Activated T-helper 2 cell treated with anti-CD3 and anti-CD28 coated beads, Interferon-gamma antibody, Interleukin-2, Interleukin-4, amounts not matched to agents 10 μg/mL and 5 μg/mL and 100 μg/mL, durations not matched to agents 14 hours and 24 hours and 36 hours (primary cell): ENCODE results near the gene CISD3. TPM values are rescaled to one million over a fixed set of nuclear protein-coding genes. Genes with fewer than 3 reads are reported as not detected.

Experiments used
- DNase-seq: peaks from one replicate; pipeline ENCODE4 v3.0.0; 2021; ENCODE audit warnings: low spot score
- H3K27ac Mint-ChIP-seq: one replicate; pipeline ENCODE4 v1.8.0; 2021; ENCODE audit warnings: mixed read lengths
- H3K27me3 Mint-ChIP-seq: one replicate; pipeline ENCODE4 v1.8.0; 2021; ENCODE audit warnings: low read depth, mixed read lengths
- H3K36me3 Mint-ChIP-seq: one replicate; pipeline ENCODE4 v1.8.0; 2021; ENCODE audit warnings: low read depth, mixed read lengths
- H3K4me1 Mint-ChIP-seq: one replicate; pipeline ENCODE4 v1.8.0; 2021; ENCODE audit warnings: low read depth, mixed read lengths
- H3K4me3 Mint-ChIP-seq: one replicate; pipeline ENCODE4 v1.8.0; 2021; ENCODE audit warnings: low read depth, mild to moderate bottlenecking, moderate library complexity, mixed read lengths
- H3K9me3 Mint-ChIP-seq: one replicate; pipeline ENCODE4 v1.8.0; 2021; ENCODE audit warnings: mixed read lengths
- intact Hi-C: fragments of 100-400 bp; cut with micrococcal nuclease; formaldehyde crosslinking; loops from one replicate; pipeline ENCODE4 v1.15.1; 2023
- total RNA-seq: library from RNA; stranded (reverse); gene quantifications from 2 replicates; pipeline ENCODE4 v1.2.3, GENCODE V29; 2022

Gene CISD3
- total RNA-seq, 1 donor from 2014 or later: 32.2 TPM

DNA sequence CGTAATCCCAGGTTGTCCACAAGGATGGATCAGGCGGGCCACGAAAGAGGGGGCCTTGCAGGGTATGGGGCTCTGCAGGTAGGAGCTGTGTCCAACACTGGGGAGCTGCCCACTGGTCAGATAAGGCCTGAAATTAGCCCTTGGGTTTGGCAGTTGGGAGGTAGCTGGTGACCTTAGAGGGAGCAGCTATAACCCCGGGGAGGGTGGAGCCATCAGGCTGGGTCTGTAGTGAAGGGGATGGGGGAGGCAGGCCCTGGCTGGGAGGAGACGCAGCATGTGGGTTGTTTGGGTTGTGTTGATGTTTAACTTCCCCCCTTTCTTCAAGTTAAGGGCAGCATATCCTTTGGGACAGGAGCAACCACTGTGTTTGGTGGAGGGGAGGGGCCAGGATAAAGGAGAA is 19.2 kb upstream of the CISD3 start:
- Mint-ChIP-seq H3K4me3 (no peak overlapping the region), H3K36me3 (peaks cover 87% of the 10 kb centered on the region)

DNA sequence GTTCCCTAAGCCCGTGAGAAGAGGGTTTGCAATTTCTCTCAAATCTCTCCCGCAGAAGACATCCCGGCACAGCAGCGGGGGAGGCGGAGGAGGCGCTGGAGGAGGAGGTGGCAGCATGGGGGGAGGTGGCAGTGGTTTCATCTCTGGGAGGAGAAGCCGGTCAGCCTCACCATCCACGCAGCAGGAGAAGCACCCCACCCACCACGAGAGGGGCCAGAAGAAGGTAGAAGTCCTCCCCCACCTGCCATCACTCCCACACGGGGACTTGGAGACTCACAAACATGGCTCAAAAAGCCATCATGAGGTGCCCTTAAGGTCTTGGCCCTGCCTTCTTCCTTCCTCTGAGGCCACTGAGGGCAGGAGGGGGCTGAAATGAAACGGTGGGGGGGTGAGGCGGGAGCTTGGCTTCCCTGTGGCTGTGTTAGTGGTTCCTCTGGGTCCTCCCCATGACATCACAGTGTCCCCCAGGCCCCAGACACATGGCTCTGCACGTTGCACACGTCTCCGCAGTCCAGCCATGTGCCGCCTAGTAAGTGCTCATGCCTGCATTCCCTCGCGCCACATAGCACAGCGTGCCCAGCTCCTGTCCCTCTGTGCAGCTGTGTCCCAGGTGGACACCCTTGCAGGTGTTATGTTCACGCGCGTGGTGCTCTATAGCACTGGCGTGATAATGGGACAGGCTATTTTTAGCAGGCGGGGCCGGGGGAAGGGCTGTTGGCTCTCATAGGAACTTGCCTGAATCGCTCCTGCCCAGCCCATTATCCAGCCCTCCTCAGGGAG is 18.2 kb upstream of the CISD3 start:
- H3K36me3 Mint-ChIP-seq: peaks cover 89% of the 10 kb centered on the region
- H3K27me3 Mint-ChIP-seq: no peaks in the 10 kb centered on the region
- intact Hi-C loops: no loop called here
- H3K9me3 Mint-ChIP-seq: no peaks in the 10 kb centered on the region
- peaks cover 51% of the 10 kb centered on the region for H3K4me1 Mint-ChIP-seq
- H3K27ac Mint-ChIP-seq: no peak overlapping the region
- no peak overlapping the region for H3K4me3 Mint-ChIP-seq
- no peak for DNase-seq

More for the DNA sequence above, 19.2 kb upstream of the CISD3 start:
- Mint-ChIP-seq H3K9me3 (no peaks in the 10 kb centered on the region), H3K27me3 (no peaks in the 10 kb centered on the region), H3K4me1 (peaks cover 49% of the 10 kb centered on the region), H3K27ac (no peak overlapping the region)
- DNase-seq: no peak
- intact Hi-C loops: no loop called here

DNA sequence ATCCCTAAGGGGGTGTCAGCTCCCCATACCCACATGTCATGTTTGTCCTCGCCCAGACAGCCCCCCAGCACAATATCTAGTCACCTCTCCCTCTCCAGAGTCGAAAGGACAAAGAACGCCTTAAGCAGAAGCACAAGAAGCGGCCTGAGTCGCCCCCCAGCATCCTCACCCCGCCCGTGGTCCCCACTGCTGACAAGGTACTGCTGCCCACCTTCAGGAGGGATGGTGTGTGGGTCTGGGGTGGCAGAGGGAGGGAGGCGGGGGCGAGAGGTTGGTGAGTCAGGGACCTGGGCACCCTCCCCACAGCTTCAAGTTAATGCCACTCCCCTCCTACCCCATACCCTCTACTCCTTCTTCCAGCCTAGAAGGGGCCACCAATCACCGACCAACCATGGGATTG is 17.5 kb upstream of the CISD3 start:
- no peak for DNase-seq
- H3K4me3 Mint-ChIP-seq: no peak overlapping the region
- peaks cover 47% of the 10 kb centered on the region for H3K4me1 Mint-ChIP-seq
- no peaks in the 10 kb centered on the region for H3K9me3 Mint-ChIP-seq
- H3K36me3 Mint-ChIP-seq: peaks cover 87% of the 10 kb centered on the region
- intact Hi-C loops: no loop called here
- no peaks in the 10 kb centered on the region for H3K27me3 Mint-ChIP-seq
- H3K27ac Mint-ChIP-seq: no peak overlapping the region

DNA sequence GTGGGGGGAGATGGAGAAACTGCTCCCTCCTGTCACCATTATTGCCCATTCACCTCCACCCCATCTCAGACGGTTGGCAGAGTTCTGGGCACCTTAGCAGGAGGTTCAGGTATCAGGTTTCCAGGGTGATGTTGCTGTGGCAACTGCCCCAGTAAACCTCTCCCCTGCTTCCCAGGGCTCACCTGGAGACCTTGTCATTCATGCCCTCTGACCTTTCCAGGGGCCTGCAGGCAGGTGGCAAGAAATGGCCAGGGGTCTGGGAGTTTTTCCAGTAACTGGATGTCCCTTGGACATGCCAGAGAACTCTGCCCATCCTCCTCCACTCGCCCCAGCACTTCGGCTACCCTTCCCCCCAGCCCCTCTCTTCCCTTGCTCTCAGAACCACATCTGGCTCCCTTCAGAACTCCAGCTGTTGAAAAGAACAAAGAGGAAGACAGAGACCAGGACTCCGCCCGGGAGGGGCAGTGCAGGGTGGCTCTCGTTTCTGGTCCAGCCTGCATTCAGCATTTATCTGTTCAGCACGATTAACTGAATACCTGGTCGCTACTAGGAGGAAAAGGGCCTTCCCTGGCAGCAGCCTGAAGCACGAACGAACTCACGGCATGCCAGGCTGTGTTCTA is 16.6 kb upstream of the CISD3 start:
- no peak overlapping the region for H3K27ac Mint-ChIP-seq
- no peak for DNase-seq
- no peaks in the 10 kb centered on the region for H3K9me3 Mint-ChIP-seq
- peaks cover 41% of the 10 kb centered on the region for H3K4me1 Mint-ChIP-seq
- intact Hi-C loops: no loop called here
- no peaks in the 10 kb centered on the region for H3K27me3 Mint-ChIP-seq
- H3K4me3 Mint-ChIP-seq: no peak overlapping the region
- H3K36me3 Mint-ChIP-seq: peaks cover 89% of the 10 kb centered on the region

GRCh38 chr17:38715216-38715943 is 14.8 kb upstream of the CISD3 start:
- no peak for DNase-seq
- no peaks in the 10 kb centered on the region for H3K9me3 Mint-ChIP-seq
- peaks cover 29% of the 10 kb centered on the region for H3K4me1 Mint-ChIP-seq
- no peaks in the 10 kb centered on the region for H3K27me3 Mint-ChIP-seq
- no peak overlapping the region for H3K4me3 Mint-ChIP-seq
- peak overlapping the region; percentile 84 for H3K27ac Mint-ChIP-seq
- H3K36me3 Mint-ChIP-seq: peaks cover 83% of the 10 kb centered on the region
- intact Hi-C loops: no loop called here

DNA sequence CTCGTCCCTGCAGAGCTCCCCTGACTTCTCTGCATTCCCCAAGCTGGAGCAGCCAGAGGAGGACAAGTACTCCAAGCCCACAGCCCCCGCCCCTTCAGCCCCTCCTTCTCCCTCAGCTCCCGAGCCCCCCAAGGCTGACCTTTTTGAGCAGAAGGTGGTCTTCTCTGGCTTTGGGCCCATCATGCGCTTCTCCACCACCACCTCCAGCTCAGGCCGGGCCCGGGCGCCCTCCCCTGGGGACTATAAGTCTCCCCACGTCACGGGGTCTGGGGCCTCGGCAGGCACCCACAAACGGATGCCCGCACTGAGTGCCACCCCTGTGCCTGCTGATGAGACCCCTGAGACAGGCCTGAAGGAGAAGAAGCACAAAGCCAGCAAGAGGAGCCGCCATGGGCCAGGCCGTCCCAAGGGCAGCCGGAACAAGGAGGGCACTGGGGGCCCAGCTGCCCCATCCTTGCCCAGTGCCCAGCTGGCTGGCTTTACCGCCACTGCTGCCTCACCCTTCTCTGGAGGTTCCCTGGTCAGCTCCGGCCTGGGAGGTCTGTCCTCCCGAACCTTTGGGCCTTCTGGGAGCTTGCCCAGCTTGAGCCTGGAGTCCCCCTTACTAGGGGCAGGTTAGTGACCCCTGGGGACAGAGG is 13.7 kb upstream of the CISD3 start:
- Mint-ChIP-seq H3K4me1 (peaks cover 21% of the 10 kb centered on the region), H3K36me3 (peaks cover 83% of the 10 kb centered on the region)

GRCh38 chr17:38717139-38717745 is 12.9 kb upstream of the CISD3 start:
- intact Hi-C loops: no loop called here
- H3K27me3 Mint-ChIP-seq: no peaks in the 10 kb centered on the region
- DNase-seq: no peak
- H3K4me3 Mint-ChIP-seq: no peak overlapping the region
- H3K9me3 Mint-ChIP-seq: no peaks in the 10 kb centered on the region
- H3K36me3 Mint-ChIP-seq: peaks cover 77% of the 10 kb centered on the region
- no peak overlapping the region for H3K27ac Mint-ChIP-seq
- H3K4me1 Mint-ChIP-seq: peaks cover 21% of the 10 kb centered on the region

More for the DNA sequence above, 13.7 kb upstream of the CISD3 start:
- Mint-ChIP-seq H3K9me3 (no peaks in the 10 kb centered on the region), H3K27me3 (no peaks in the 10 kb centered on the region), H3K4me3 (no peak overlapping the region), H3K27ac (no peak overlapping the region)
- intact Hi-C loops: no loop called here
- DNase-seq: no peak

GRCh38 chr17:38719289-38719942 is 10.7 kb upstream of the CISD3 start:
- peaks cover 74% of the 10 kb centered on the region for H3K36me3 Mint-ChIP-seq
- H3K27me3 Mint-ChIP-seq: no peaks in the 10 kb centered on the region
- H3K27ac Mint-ChIP-seq: no peak overlapping the region
- H3K4me3 Mint-ChIP-seq: no peak overlapping the region
- intact Hi-C loops: no loop called here
- DNase-seq: no peak
- no peaks in the 10 kb centered on the region for H3K9me3 Mint-ChIP-seq
- peaks cover 19% of the 10 kb centered on the region for H3K4me1 Mint-ChIP-seq

DNA sequence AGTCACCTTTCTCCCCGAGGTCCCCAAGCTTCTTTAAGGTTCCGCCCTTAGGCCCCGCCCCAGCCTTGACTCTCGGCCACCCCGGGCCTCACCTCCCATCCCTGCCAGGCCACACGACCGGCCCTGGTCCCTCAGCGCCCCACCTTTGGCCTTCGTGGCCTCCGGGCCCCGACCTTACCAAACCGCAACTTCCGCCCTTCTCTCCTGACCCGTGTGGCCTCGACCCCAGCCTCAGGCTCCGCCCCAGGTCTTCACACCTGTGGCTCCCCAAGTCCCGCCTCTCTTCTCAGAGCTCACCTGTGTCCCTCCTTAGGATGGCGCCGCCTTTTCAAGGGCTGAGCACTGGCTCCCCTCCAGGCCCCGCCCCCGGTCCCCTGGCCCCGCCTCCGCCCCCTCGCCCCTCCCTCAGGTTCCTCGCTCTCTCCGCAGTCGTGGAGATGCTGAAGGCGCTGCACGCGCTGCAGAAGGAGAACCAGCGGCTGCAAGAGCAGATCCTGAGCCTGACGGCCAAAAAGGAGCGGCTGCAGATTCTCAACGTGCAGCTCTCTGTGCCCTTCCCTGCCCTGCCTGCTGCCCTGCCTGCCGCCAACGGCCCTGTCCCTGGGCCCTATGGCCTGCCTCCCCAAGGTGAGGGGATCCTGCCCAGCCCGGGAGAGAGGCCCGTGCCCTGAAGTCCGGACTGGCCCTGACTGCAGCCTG is 10.0 kb upstream of the CISD3 start:
- DNase-seq: no peak
- H3K36me3 Mint-ChIP-seq: peaks cover 72% of the 10 kb centered on the region
- peaks cover 14% of the 10 kb centered on the region for H3K4me1 Mint-ChIP-seq
- no peaks in the 10 kb centered on the region for H3K9me3 Mint-ChIP-seq
- H3K4me3 Mint-ChIP-seq: no peak overlapping the region
- H3K27me3 Mint-ChIP-seq: no peaks in the 10 kb centered on the region
- no peak overlapping the region for H3K27ac Mint-ChIP-seq
- intact Hi-C loops: loop anchor here (10.0 kb wide), 1 partner anchor 1315 kb away; the partner anchor contains the start of genes ACACA and TADA2A

- intact Hi-C loops: loop anchor here (10.0 kb wide), 1 partner anchor 1316 kb away; the partner anchor contains the start of genes ACACA and TADA2A
- peaks cover 68% of the 10 kb centered on the region for H3K36me3 Mint-ChIP-seq
- H3K27me3 Mint-ChIP-seq: no peaks in the 10 kb centered on the region
- no peak for DNase-seq
- H3K9me3 Mint-ChIP-seq: no peaks in the 10 kb centered on the region
- H3K27ac Mint-ChIP-seq: peak overlapping the region; percentile 47
- H3K4me3 Mint-ChIP-seq: no peak overlapping the region
- peaks cover 8% of the 10 kb centered on the region for H3K4me1 Mint-ChIP-seq
These were observed 9.2 kb upstream of the CISD3 start for GRCh38 chr17:38720941-38721340.

DNA sequence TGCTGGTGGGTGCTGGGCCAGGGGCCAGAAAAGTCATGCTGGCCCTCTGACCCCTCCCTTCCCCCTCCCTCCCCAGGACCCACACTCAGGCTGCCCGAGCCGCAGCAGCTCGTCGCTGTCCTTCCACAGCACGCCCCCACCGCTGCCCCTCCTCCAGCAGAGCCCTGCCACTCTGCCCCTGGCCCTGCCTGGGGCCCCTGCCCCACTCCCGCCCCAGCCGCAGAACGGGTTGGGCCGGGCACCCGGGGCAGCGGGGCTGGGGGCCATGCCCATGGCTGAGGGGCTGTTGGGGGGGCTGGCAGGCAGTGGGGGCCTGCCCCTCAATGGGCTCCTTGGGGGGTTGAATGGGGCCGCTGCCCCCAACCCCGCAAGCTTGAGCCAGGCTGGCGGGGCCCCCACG is 8.3 kb upstream of the CISD3 start:
- H3K4me3 Mint-ChIP-seq: no peak overlapping the region
- H3K27me3 Mint-ChIP-seq: no peaks in the 10 kb centered on the region
- peaks cover 13% of the 10 kb centered on the region for H3K4me1 Mint-ChIP-seq
- peaks cover 65% of the 10 kb centered on the region for H3K36me3 Mint-ChIP-seq
- no peaks in the 10 kb centered on the region for H3K9me3 Mint-ChIP-seq
- H3K27ac Mint-ChIP-seq: no peak overlapping the region
- DNase-seq: no peak
- intact Hi-C loops: loop anchor here (10.0 kb wide), 1 partner anchor 1317 kb away; the partner anchor contains the start of genes ACACA and TADA2A
